Measurements from ENCODE around the gene ZNF70.

ZNF70 gene

DNA sequence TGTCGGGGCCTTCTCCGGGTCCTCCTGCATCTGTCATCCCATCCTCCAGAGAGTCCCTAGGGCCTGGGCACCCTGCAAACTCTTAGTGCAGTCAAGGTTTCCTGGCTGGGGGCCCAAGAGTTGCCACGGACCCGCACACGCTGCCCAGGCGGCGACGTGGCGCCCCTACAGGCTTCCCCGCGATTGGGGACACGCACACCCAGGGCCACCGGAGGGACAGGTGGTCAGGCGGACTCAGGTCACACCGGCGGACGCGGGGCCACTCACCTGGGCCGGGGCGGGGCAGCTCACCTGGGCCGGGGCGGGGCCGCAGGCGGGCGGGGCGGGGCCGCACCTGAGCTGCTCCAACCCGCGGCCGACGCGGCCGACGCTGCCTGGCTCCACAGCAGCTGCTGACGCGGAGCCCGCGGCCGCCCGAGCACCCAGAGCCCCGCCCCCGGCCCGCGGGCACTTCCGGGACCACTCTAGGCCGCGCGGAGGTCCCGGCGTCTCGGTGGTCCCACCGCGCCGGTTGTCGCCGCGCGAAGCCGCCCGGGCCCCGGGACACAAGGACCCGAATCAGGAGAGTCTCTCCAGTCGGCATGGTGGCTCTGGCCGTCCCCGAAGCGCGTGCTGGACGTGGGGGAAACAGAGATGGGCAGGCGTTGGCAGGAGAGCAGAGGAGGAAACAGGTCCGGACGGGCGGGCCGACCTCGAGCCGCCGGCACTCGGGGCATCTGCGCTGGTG is at the start of gene ZNF70:
Gene ZNF70, minus strand, starts transcription at position 399 of the 727 bp plus-strand sequence. CDS start 5,972 bp downstream, outside the sequence.
- Histone ChIP-seq H3K4me3 (peak within 1 kb of the TSS; percentile 97), H3K9me3 (ENCODE audit: low read depth, low read length) (no peaks in the 10 kb centered on the region), H3K27ac (peak within 1 kb of the TSS; percentile 77; the same call in 1 of the 2 replicates), H3K36me3 (ENCODE audit: insufficient read depth, low read length) (no peaks in the 10 kb centered on the region; the same call in 1 of the 2 replicates), H3K9ac (ENCODE audit: insufficient read length) (peak within 1 kb of the TSS; percentile 90)
- no peak for DNase-seq (ENCODE audit: low read depth, low spot score)
- no peak for TF ChIP-seq EZH2 (IDR thresholded peaks at IDR 0.05)
- TF ChIP-seq POLR2AphosphoS5 (IDR thresholded peaks at IDR 0.05; ENCODE audit: borderline replicate concordance, low read depth, low read length), result peak; percentile 68
- no peak for TF ChIP-seq FOXP2 (optimal IDR thresholded peaks at IDR 0.05; ENCODE audit: control extremely low read depth, extremely low read length, insufficient read depth)

DNA sequence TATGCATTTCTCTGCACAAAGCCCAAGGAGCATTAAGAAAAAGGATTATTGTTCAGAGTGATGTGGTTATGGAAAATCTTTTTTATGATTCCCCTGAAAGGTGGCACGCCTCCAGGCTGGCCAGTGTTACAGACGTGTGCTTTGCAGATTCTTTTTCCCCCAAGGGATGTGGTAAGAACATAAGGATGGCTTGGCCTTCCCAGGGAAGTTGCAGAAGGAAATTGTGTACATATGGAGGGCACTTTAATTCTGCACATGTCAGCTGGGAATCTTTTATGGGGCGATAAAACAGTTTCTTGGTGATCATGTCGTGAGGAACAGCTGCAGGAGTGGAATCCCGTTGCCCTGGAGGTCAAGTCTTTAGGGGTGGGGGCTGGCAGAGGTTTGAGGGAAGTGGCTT is 45.5 kb upstream of the ZNF70 start:
- TF ChIP-seq EZH2 (IDR thresholded peaks at IDR 0.05) (no peak), POLR2AphosphoS5 (IDR thresholded peaks at IDR 0.05; ENCODE audit: borderline replicate concordance, low read depth, low read length) (no peak), FOXP2 (optimal IDR thresholded peaks at IDR 0.05; ENCODE audit: control extremely low read depth, extremely low read length, insufficient read depth) (no peak)

DNA sequence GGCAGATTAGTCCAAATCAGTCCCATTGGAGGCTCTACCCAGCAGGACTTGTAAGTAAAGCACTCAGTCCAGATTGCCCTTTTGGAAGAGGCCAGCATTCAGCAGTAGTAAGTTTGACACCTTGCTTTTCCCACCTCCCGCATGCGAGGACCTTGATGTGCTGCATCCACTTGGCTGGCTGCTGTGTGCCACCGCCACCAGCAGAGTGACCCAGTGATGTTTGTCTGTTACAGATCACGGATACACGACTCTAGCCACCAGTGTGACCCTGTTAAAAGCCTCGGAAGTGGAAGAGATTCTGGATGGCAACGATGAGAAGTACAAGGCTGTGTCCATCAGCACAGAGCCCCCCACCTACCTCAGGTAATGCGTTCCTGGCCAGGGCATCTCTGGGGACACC is 42.4 kb upstream of the ZNF70 start:
- Histone ChIP-seq H3K36me3 (ENCODE audit: insufficient read depth, low read length) (peaks cover 76% of the 10 kb centered on the region), H3K9ac (ENCODE audit: insufficient read length) (no peak overlapping the region), H3K4me3 (no peak overlapping the region), H3K9me3 (ENCODE audit: low read depth, low read length) (no peaks in the 10 kb centered on the region), H3K27ac (no peak overlapping the region)
- TF ChIP-seq POLR2AphosphoS5 (IDR thresholded peaks at IDR 0.05; ENCODE audit: borderline replicate concordance, low read depth, low read length) (no peak), EZH2 (IDR thresholded peaks at IDR 0.05) (no peak), FOXP2 (optimal IDR thresholded peaks at IDR 0.05; ENCODE audit: control extremely low read depth, extremely low read length, insufficient read depth) (no peak)
- DNase-seq (ENCODE audit: low read depth, low spot score), result no peak

More for the DNA sequence above, 45.5 kb upstream of the ZNF70 start:
- Histone ChIP-seq H3K9ac (ENCODE audit: insufficient read length) (no peak overlapping the region), H3K27ac (no peak overlapping the region), H3K9me3 (ENCODE audit: low read depth, low read length) (no peaks in the 10 kb centered on the region), H3K36me3 (ENCODE audit: insufficient read depth, low read length) (peaks cover 81% of the 10 kb centered on the region), H3K4me3 (no peak overlapping the region)
- DNase-seq (ENCODE audit: low read depth, low spot score), result no peak

DNA sequence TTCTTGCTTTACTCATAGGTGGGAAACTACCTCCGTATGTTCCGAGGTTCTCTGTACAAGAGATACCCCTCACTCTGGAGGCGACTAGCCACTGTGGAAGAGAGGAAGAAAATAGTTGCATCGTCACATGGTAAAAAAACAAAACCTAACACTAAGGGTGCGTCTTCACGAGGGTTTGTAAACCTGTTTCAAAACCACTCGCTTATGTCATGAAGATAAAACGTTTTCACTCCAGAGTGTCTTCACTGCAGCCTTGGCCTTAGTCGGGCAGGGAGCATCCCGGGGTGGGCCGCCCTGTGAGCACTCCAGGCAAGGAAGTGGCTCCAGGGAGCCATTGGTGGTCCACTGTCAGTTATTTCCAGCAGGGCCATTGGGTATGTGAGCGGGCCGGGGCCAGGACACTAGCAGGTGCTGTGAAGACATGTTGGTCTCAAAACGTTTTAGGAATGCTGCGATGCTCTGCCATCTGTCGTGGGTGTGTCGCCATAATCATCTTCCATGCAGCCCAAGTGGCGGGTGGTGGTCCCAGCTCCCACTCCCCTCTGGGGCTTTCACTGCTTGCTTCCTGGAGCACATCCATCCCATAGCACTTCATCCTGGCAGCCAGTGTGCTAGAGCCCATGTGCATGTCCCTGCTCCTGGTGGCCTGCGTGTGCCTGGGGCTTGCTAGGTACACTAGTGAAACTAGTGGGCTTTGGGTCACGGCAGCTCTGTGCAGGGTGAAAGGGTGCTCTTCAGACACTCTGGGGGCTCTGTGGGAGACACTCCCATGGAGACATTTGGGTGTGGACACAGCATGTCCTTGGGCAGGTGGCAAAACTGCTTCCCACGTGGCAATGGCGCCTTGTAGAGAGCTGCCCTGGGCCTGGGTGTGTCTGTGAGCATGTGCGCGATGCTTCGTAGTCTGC is 41.1 kb upstream of the ZNF70 start:
- Histone ChIP-seq H3K9ac (ENCODE audit: insufficient read length) (peak overlapping the region; percentile 33), H3K27ac (peak overlapping the region; percentile 49; the same call in 1 of the 2 replicates), H3K36me3 (ENCODE audit: insufficient read depth, low read length) (peaks cover 71% of the 10 kb centered on the region), H3K4me3 (peak overlapping the region; percentile 53), H3K9me3 (ENCODE audit: low read depth, low read length) (no peaks in the 10 kb centered on the region)
- no peak for TF ChIP-seq FOXP2 (optimal IDR thresholded peaks at IDR 0.05; ENCODE audit: control extremely low read depth, extremely low read length, insufficient read depth)
- no peak for TF ChIP-seq POLR2AphosphoS5 (IDR thresholded peaks at IDR 0.05; ENCODE audit: borderline replicate concordance, low read depth, low read length)
- no peak for TF ChIP-seq EZH2 (IDR thresholded peaks at IDR 0.05)
- DNase-seq (ENCODE audit: low read depth, low spot score), result no peak

DNA sequence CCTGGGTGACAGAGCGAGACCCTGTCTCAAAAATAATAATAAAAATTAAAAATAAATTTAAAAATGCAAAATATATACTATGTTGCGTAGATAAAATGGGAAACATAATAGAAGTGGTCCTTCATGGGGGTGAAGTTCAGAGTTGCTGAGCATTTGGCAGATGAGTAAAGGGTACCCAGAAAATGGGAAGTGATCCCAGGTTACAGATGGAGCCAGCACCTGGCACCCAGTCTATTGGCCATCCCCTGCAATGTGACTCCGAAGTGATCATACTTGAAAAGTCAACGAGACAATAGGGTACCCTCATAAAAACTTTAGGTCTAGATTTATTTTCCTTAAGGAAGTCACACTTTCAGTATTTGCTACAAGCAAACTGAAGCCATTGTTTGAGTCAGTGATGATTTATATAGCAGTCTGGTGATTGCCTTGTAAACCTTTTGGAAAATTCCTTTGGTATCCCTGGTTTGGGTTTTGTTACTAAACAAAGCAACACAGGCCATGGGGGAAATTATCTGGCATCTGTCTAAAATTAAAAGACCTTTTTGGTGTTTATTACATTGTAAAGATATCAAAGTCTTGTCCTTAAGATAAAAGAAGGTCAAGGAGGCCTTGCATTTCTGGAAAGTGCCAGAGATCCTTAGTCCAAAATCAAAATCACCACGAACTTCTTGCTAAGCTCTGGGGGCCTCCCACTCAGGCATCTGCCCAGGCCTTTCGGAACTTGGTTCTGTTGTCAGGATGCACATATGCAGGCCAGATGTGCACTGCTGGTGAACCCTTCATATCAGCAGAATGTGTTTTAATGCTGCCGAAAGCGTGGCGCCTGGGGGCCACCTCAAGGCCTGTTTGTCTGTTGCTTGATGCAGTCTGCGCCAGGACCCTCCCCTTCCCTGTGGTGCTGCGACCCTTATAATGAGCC is 40.2 kb upstream of the ZNF70 start:
- Histone ChIP-seq H3K4me3 (peak overlapping the region; percentile 53), H3K9ac (ENCODE audit: insufficient read length) (peak overlapping the region; percentile 33), H3K27ac (peak overlapping the region; percentile 49; the same call in 1 of the 2 replicates), H3K36me3 (ENCODE audit: insufficient read depth, low read length) (peaks cover 63% of the 10 kb centered on the region), H3K9me3 (ENCODE audit: low read depth, low read length) (no peaks in the 10 kb centered on the region)
- DNase-seq (ENCODE audit: low read depth, low spot score), result no peak
- TF ChIP-seq POLR2AphosphoS5 (IDR thresholded peaks at IDR 0.05; ENCODE audit: borderline replicate concordance, low read depth, low read length) (no peak; the same call in 1 of the 2 replicates), FOXP2 (optimal IDR thresholded peaks at IDR 0.05; ENCODE audit: control extremely low read depth, extremely low read length, insufficient read depth) (peak; percentile 80), EZH2 (IDR thresholded peaks at IDR 0.05) (no peak)

DNA sequence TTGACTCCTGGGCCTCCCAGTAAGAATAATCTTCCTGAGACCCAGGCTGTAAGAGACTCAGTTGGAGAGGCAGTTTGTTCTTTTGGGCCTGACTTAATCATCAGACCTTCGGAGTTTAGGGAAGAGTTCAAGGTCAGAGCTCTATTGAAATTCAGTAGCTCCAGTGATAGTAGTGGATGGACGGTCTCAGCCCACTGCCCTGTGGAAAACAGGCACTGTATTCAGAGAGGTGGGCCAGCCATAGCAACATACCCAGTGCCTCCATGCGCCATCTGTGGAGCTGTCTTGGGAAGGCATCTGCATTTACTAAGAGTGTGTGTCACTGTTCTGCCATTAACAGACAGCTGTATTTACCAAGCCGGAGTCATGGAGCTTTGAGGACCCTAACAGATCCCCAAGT is 38.7 kb upstream of the ZNF70 start:
- no peak overlapping the region for H3K27ac ChIP-seq
- no peak overlapping the region for H3K9ac ChIP-seq (ENCODE audit: insufficient read length)
- H3K9me3 ChIP-seq (ENCODE audit: low read depth, low read length), result no peaks in the 10 kb centered on the region
- no peak for TF ChIP-seq EZH2 (IDR thresholded peaks at IDR 0.05)
- no peak overlapping the region for H3K4me3 ChIP-seq
- DNase-seq (ENCODE audit: low read depth, low spot score), result no peak
- H3K36me3 ChIP-seq (ENCODE audit: insufficient read depth, low read length), result peaks cover 51% of the 10 kb centered on the region

DNA sequence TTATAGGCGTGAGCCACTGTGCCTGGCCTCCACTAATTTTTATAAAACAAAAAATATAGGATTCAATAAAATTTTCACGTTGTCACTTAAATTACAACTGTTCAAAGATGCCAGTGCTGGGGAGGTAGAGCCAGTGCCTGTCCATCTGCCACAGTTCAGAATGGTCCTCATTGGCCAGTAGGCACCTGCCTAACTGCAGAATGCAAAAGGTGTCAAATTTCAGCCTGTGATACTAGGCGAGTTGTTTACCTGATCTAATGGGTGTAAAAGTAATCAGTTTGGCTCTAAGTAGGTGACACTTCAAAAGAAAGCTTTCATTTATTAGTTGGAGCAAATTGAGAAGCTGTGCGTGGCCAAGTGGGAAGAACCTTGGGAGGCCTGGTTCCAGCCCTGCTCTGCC is 38.2 kb upstream of the ZNF70 start:
- Histone ChIP-seq H3K9me3 (ENCODE audit: low read depth, low read length) (no peaks in the 10 kb centered on the region), H3K36me3 (ENCODE audit: insufficient read depth, low read length) (peaks cover 46% of the 10 kb centered on the region), H3K9ac (ENCODE audit: insufficient read length) (no peak overlapping the region), H3K4me3 (no peak overlapping the region; the same call in 1 of the 2 replicates), H3K27ac (no peak overlapping the region)
- no peak for DNase-seq (ENCODE audit: low read depth, low spot score)
- TF ChIP-seq POLR2AphosphoS5 (IDR thresholded peaks at IDR 0.05; ENCODE audit: borderline replicate concordance, low read depth, low read length) (no peak), FOXP2 (optimal IDR thresholded peaks at IDR 0.05; ENCODE audit: control extremely low read depth, extremely low read length, insufficient read depth) (no peak)
